NCI-H748 (cell line): Measurements from ENCODE around the gene DCAF6.

Experiments used
- DNase-seq: peaks from one replicate; lab custom pipeline; 2025; ENCODE audit not compliant: unreplicated experiment; lab: John Stamatoyannopoulos, UW

The DCAF6 gene

DNA sequence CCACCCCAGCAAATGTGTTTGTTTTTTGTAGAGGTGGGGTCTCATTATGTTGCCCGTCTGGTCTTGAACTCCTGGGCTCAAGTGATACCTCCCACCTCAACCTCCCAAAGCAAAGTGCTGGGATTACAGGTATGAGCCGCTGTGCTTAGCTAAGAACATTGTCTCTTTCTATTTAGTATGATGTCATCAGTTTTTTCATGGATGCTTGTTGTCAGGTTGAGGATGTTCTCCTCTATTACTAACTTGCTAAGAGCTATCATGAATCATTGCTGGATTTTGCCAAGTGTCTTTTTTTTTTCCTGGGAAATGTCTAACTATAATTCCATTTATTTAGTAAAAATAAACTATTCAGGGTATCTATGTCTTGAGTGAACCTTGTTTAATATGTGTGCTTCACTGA is 19.4 kb downstream of the DCAF6 start:
- no peak for DNase-seq

DNA sequence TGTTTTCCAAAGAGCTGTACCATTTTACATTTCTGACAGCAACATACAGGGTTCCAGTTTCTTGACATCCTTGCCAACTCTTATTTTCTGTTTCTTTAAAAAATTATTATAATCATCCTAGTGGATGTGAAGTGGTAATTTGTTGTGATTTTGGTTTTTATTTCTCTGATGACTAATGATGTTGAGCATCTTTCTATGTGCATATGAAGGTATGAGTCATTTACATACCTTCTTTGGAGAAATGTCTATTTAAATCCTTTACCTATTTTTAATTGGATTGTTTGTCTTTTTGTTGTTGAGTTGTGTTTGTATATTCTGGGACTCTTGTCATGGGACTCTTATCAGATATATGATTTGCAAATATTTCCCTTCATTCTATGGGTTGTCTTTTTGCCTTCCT is 21.2 kb downstream of the DCAF6 start:
- no peak for DNase-seq

DNA sequence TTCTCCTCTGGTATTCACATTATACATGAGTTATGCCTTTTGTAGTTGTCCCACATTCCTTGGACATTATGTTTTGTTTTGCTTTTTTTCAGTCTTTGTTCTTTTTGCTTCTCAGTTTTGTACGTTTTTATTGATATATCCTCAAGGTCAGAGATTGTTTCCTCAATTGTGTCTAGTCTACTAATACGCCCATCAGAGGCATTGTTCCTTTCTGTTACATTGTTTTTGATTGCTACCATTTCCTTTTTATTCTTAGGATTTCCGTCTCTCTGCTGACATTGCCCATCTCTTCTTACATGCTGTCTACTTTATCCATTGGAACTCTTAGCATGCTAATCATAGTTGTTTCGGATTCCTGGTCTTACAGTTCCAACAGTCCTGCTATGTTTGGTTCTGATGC is 28.2 kb downstream of the DCAF6 start:
- no peak for DNase-seq

DNA sequence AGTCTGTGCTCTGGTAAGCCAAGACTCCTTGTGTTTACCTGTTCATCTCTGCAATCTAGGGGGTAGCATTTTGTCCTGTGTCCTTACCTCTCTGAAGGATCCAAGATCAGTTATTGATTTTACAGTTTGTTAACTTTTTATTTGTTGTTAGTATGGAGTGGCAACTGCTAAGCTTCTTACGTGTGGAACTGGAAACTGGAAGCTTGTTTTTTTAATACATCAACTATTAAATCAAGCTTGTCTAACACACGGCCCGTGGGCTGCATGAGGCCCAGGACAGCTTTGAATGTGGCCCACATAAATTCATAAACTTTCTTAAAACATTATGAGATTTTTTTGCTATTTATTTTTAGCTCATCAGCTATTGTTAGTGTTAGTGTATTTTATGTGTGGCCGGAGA is 29.6 kb downstream of the DCAF6 start:
- no peak for DNase-seq

DNA sequence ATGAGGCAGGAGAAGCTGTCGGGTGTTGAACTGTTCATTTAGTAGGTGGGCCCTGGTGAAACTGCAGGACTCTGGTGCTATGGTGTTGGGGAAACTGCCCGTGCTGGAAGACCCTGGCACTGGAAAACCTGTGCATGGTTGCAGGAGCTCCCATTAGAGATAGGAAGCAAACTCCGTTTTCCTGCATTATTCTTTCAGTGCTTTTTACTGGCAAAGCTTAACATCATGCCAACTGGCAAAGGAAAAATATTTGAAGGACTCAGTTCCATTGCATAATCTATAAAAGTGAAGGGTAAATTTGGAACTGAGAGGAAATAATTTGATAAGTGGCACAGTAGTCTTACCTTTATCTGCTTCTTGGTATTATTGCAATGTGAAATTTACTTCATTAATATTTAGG is 32.1 kb downstream of the DCAF6 start:
- no peak for DNase-seq

DNA sequence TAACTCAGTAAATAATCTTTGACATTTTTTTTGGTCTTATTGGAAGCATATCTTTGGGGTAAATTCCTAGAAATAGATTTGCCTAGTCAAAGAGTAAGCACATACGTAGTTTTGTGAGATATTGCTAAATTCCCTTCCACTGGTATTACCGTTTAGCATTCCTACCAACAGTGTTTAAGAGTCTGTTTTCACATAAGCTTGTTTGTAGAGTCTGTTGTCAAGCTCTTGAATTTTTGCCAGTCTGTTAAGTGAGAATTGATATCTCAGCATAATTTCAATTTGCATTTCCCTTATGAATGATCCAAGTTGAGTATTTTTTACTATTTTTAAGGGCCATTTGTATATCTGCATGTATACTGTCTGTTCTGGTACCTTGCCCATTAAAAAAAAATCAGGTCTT is 37.3 kb downstream of the DCAF6 start:
- no peak for DNase-seq

DNA sequence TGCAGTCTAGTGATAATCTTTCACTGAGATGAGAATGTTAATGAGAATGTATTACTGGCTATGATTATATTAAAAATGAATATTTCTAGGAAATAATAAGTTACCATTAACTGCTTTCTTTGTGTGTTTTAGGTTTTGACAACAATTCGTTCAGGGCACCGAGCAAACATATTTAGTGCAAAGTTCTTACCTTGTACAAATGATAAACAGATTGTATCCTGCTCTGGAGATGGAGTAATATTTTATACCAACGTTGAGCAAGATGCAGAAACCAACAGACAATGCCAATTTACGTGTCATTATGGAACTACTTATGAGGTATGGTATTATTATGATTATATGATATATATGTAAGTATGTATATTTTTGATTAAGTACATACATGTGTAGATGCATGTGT is 38.2 kb downstream of the DCAF6 start:
- no peak for DNase-seq

DNA sequence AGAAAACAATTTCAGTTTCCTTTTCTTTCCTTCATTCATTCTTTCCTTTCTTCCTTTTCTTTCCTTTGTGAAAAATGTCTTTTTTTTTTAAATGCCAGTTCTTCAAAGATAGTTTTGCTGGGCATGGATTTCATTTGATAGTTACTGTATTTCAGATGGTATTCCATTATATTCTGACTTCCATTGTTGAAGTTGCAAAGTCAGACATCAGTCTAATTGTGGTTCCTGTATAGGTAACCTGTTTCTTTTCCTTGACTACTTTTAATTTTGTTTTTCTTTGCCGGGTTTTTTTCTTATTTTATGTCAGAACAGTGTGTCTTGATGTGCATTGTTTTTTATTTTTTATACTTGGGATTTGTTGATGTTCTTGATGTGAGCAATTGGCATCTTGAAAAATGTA is 40.8 kb downstream of the DCAF6 start:
- DNase-seq, result no peak

DNA sequence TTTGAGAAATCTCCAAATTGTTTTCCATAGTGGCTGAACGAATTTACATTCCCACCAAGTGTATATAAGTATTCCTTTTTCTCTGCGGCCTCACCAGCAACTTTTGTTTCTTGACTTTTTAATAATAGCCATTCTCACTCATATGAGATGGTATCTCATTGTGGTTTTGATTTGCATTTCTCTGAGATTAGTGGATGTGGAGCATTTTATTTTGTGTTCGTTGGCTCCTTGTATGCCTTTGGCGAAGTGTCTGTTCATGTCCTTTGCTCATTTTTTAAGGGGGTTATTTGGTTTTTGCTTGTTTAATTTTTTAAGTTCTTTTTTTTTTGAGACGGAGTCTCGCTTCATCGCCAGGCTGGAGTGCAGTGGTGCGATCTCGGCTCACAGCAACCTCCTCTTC is 45.5 kb downstream of the DCAF6 start:
- DNase-seq, result no peak

DNA sequence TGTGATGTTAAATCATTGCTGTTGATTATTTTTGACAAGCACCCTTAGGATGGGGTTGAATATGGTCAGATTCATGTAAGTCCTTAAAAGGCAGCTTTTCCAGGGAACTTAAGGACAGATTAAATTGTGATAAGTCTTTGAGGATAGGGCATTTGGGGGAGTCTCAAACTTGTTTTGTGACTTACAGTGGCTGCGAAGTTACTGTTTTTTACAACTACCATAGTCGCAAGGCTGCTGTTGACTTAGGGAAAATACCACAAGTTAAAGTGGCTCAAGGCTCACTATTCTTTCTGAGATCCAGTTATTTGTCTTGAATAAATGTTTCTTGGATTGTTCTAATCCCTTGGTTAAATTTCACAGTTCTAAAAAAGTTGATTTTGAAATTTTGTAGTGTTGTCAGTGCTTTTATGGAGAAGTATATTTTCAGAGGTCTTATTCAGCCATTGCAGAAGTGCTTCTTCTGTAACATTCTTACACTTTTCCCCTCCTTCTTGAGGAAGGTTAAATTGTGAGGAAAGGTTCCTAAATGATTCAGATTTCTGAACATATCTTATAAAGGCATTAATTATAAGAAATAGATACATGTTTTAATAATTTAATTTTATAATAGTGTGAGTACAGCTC is 47.4 kb downstream of the DCAF6 start:
- no peak for DNase-seq

DNA sequence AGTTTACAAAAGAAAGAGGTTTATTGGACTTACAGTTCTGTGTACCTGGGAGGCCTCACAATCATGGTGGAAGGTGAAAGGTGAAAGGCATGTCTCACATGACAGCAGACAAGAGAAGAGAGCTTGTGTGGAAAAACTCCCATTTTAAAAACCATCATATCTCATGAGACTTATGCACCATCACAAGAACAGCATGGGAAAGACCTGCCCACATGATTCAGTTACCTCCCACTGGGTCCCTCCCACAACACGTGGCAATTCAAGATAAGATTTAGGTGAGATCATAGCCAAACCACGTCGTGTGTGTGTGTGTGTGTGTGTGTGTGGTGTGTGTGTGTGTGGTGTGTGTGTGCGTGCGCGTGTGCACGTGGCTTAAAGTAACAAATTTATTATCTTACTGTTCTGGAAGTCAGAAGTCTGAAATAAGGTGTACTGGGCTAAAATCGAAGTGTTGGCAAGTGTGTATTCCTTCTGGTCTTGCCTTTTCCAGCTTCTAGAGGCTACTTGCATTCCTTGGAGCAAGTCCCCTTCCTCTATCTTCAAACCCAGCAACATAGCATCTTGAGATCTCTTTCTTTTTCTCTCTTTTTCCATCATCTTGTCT is 48.5 kb downstream of the DCAF6 start:
- no peak for DNase-seq

DNA sequence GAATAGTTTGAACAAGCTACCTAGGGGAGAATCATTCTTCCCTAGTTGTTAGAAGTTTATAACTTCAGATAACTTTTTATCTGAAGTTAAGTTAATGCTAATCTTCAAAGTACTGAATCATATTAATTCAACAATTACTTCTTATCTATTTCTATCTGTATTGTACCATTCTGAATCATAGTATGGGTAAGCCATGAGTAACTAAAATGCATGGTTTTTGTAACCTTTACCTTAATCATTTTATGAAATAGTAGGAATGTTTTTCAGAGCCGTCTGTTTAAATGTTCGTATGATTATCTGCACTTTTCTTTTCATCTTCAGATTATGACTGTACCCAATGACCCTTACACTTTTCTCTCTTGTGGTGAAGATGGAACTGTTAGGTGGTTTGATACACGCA is 50.7 kb downstream of the DCAF6 start:
- no peak for DNase-seq

DNA sequence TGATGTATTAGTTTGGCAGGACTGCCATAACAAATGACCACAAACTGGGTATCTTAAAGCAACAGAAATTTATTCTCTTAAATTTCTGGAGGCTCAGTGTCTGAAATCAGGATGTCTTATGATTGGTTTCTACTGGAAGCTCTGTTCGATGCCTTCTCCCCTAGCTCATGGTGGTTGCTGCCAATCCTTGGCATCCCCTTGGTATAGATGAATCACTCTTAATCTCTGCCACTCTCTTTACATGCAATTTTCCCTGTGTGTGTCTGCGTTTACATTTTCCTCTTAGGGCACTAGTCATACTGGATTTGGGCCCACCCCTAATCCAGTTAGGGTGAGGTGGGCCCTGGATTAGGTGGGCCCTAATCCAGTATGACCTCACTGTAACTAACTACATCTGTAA is 55.1 kb downstream of the DCAF6 start:
- DNase-seq, result no peak

DNA sequence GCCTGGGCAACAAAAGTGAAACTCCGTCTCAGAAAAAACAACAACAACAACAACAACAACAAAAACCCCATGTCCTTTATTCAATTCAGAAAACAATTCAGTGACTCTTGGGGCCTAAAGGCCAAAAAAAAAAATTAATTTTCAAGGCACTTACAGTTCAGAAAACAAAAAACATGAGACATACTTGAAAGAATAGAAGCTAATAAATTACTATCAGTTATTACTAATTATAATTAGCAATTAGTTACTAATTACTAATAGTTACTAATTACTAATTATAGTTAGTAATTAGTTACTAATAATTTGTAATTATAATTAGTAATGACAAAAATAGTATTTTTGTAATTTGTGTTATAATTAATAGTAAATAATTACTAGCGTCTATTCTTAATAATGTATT is 57.2 kb downstream of the DCAF6 start:
- DNase-seq, result no peak

DNA sequence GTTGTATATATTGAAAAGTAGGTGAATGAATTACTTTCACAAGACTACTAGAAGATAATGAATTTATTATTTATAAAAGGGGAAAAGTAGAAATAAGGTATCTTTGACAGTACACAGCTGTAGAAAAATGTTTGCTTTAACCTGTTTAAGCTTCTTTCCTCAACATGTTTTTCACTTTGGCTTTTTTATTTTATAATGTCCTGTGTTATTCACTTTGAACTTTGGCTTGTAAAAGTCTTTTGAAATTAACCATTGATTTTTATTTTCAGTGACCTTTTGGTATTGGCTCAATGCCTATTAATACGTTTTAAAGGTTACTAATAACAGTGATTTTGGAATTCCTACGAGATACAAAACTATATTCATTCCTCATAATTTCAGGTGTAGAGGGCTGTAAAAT is 58.1 kb downstream of the DCAF6 start:
- DNase-seq, result no peak

DNA sequence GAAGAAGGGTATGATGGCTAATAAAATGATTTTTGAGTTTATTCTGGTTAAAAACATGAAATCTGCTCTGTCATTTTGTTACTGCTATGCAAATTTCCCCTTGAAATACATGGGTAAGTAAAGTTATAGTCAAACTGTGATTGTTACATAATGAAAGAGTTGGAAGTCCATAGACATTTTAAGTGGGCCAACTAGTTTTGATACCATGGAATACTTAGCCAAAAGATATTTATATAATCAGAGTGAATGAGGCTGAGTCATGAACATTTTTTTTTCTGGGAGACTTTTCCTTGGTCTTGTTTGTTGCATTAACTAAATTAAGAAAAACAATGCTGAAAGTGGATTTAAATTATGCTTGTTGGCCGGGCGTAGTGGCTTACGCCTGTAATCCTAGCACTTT is 58.6 kb downstream of the DCAF6 start:
- DNase-seq, result no peak

DNA sequence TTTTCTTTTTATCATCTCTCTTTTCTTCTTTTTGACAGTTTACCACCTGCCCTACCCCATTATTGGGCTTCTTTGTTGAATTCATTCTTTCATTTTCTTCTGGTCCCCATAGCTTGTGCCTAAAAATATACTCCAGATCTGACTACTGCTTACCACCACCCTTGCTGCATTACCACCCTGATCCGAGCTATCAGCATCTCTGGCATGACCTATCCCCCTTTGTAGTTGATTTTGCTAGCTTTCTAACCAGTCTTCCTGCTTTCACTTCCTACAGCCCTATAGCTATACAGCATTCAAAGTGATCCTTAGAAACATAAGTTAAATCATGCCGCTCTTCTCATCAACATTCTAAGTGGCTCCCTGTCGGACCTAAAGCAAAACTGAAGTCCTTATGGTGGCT is 59.8 kb downstream of the DCAF6 start:
- DNase-seq, result no peak

DNA sequence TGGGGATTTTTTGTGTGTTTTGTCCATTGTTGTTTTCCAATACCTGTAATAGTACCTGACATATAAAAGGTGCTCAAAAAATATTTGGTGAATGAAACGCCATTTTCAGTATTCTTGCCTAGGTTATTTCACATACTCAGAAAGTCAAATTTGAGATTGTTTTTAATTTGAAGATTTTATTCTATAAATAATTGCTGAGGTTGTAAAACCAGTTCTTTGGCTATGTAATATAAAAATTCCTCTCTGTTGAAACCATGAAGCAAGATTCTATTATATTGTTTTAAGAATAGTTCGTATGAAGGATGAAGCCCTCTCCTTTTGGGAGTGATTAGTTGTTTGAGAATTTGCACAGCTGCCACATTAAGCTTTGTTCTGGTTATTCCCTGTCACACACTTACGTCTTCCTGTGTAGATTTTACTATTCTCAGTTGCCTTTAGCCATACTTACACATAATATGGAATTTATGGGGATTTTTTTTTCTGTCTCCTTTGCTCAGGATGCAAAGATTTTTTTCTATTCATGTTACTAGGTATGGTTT is 60.6 kb downstream of the DCAF6 start:
- DNase-seq, result no peak

DNA sequence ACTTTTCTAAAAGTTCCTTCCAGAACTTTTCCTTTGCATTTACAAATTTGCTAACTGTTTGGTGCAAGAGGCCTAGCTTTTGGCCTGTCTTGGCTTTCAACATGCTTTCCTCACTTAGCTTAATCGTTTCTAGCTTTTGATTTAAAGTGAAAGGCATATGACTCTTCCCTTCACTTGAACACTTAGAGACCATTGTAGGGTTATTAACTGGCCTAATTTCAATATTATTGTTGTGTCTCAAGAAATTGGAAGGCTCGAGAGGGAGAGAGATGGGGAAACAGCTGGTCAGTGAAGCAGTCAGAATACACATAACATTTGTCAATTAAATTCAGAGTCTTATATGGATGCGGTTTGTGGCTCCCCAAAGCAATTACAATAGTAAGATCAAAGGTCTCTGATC is 63.4 kb downstream of the DCAF6 start:
- DNase-seq, result no peak

DNA sequence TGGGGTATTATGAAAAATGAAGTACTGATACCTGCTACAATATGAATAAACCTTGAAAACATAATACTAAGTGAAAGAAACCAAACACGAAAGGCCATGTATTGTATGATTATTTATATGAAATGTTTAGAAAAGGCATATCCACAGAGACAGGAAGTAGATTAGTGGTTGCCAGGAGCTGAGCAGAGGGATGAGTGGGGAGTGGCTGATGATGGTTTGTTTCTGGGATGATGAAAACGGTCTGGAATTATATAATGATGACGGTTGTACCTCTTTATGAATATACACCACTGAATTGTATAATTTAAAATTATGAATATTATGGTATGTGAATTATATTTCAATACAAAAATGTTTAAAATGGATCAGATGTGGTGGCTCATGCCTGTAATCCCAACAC is 64.2 kb downstream of the DCAF6 start:
- DNase-seq, result no peak

DNA sequence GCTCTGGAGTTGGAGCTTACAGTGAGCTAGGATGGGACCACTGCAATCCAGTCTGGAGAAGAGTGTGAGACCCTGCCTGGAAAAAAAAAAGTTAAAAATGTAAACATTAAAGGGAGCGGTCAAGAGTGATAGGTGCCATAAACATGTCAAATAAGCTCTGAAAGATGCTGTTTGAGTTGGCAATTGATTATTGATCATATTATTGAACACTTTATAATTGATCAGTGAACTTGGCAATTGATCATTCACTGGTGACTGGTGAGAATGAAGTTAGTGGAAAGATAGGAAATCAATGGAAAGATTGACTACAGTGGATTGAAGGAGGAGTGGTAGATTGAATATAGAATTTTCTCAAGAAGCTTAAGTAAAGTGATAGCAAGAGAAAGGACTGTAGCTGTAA is 64.7 kb downstream of the DCAF6 start:
- no peak for DNase-seq

DNA sequence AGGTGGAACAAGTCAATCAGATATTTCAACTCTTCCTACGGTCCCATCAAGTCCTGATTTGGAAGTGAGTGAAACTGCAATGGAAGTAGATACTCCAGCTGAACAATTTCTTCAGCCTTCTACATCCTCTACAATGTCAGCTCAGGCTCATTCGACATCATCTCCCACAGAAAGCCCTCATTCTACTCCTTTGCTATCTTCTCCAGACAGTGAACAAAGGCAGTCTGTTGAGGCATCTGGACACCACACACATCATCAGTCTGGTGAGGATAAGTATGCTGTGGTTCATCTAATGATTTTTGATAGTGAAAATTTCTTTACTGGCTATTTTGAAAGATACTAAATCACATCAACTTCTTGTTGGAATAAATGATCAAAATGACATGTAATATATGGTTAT is 68.0 kb downstream of the DCAF6 start:
- no peak for DNase-seq

DNA sequence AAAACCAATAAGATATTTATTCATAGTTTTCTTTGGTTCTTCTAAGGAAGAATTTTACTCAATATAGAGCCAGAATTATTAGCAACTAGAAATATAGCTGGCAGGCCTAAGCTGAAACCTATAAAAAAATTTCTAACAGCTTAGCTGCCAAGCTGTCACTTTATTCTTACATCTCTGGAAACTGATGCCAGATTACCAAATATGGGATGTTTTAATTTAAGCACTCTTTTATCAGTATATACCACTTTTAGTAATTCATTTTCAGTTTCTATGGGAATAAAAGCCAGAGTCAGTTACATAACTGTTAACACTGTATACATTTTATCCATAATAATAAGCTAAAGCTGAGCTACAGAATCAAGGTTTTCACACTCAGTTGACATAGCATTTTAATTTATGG is 69.0 kb downstream of the DCAF6 start:
- no peak for DNase-seq
